ENCODE measurements around the gene MVD. TPM values are rescaled to one million over a fixed set of nuclear protein-coding genes. Genes with fewer than 3 reads are reported as not detected.

Gene MVD
- total and polyA plus RNA-seq, 2 donors, result 14.8 to 35.7 TPM

GRCh38 chr16:88606148-88606757 is 56.6 kb downstream of the MVD start:
- Histone ChIP-seq H3K36me3 (ENCODE audit: insufficient read depth) (no peaks in the 10 kb centered on the region), H3K27ac (ENCODE audit: low read depth) (no peak overlapping the region), H3K4me1 (ENCODE audit: insufficient read depth) (no peaks in the 10 kb centered on the region), H3K4me3 (ENCODE audit: low read depth, low read length) (no peak overlapping the region)
- WGBS, result 93% methylated on average over 17 of the region's 17 CpGs
- no peak for DNase-seq (ENCODE audit: extremely low spot score)

GRCh38 chr16:88605186-88606147 is 57.4 kb downstream of the MVD start:
- H3K4me3 ChIP-seq (ENCODE audit: low read depth, low read length), result no peak overlapping the region
- no peak for DNase-seq (ENCODE audit: extremely low spot score)
- H3K4me1 ChIP-seq (ENCODE audit: insufficient read depth), result no peaks in the 10 kb centered on the region
- no peaks in the 10 kb centered on the region for H3K36me3 ChIP-seq (ENCODE audit: insufficient read depth)
- H3K27ac ChIP-seq (ENCODE audit: low read depth), result no peak overlapping the region
- WGBS, result 79% methylated on average over 20 of the region's 20 CpGs

- H3K4me3 ChIP-seq (ENCODE audit: low read depth, low read length), result no peak overlapping the region
- H3K27ac ChIP-seq (ENCODE audit: low read depth), result no peak overlapping the region
- DNase-seq (ENCODE audit: extremely low spot score), result no peak
- H3K4me1 ChIP-seq (ENCODE audit: insufficient read depth), result no peaks in the 10 kb centered on the region
- WGBS, result 86% methylated on average over 7 of the region's 7 CpGs
- H3K36me3 ChIP-seq (ENCODE audit: insufficient read depth), result peaks cover 6% of the 10 kb centered on the region
Measured at GRCh38 chr16:88602091-88602490, 60.8 kb downstream of the MVD start.

Other genes with a start within 250 kb of the MVD start
- 2.7 TPM for gene ZFPM1, start 209.8 kb downstream of the MVD start, total RNA-seq
- gene ZFPM1, start 209.8 kb downstream of the MVD start, polyA plus RNA-seq, result 2.1 TPM
- gene ZC3H18, start 92.7 kb downstream of the MVD start, total RNA-seq, result 13.9 TPM
- 29.5 TPM for gene ZC3H18, start 92.7 kb downstream of the MVD start, polyA plus RNA-seq
- gene IL17C, start 24.5 kb downstream of the MVD start, total RNA-seq, result not detected
- gene IL17C, start 24.5 kb downstream of the MVD start, polyA plus RNA-seq, result 0.13 TPM
- 90.4 TPM for gene CYBA, start 12.0 kb downstream of the MVD start, total RNA-seq
- gene CYBA, start 12.0 kb downstream of the MVD start, polyA plus RNA-seq, result 145 TPM
- gene SNAI3, start 23.4 kb upstream of the MVD start, total RNA-seq, result not detected
- 0.82 TPM for gene SNAI3, start 23.4 kb upstream of the MVD start, polyA plus RNA-seq
- gene RNF166, start 43.3 kb upstream of the MVD start, total RNA-seq, result 10.0 TPM
- gene RNF166, start 43.3 kb upstream of the MVD start, polyA plus RNA-seq, result 19.6 TPM
- 6.8 TPM for gene CTU2, start 43.4 kb upstream of the MVD start, total RNA-seq
- 15.4 TPM for gene CTU2, start 43.4 kb upstream of the MVD start, polyA plus RNA-seq
- 62.0 TPM for gene PIEZO1, start 122.1 kb upstream of the MVD start, total RNA-seq
- 205 TPM for gene PIEZO1, start 122.1 kb upstream of the MVD start, polyA plus RNA-seq
- 4.0 TPM for gene CDT1, start 140.7 kb upstream of the MVD start, total RNA-seq
- gene CDT1, start 140.7 kb upstream of the MVD start, polyA plus RNA-seq, result 1.5 TPM
- 28.8 TPM for gene APRT, start 148.8 kb upstream of the MVD start, total RNA-seq
- 167 TPM for gene APRT, start 148.8 kb upstream of the MVD start, polyA plus RNA-seq
- 14.6 TPM for gene GALNS, start 193.9 kb upstream of the MVD start, total RNA-seq
- gene GALNS, start 193.9 kb upstream of the MVD start, polyA plus RNA-seq, result 23.0 TPM
- gene TRAPPC2L, start 194.0 kb upstream of the MVD start, total RNA-seq, result 18.7 TPM
- 43.3 TPM for gene TRAPPC2L, start 194.0 kb upstream of the MVD start, polyA plus RNA-seq
- not detected for gene PABPN1L, start 203.6 kb upstream of the MVD start, total RNA-seq
- gene PABPN1L, start 203.6 kb upstream of the MVD start, polyA plus RNA-seq, result not detected

All from urinary bladder (tissue), 4 donors.